NAMALWA (cell line): Measurements from ENCODE around the gene KLHL9.
A peak's percentile ranks its signal among the peaks of the same experiment; 100 is the strongest.

ENCODE experiments used
- DNase-seq: peaks from one replicate; pipeline ENCODE4 v3.0.0-alpha.2; 2015; ENCODE audit warnings: low spot score

Gene KLHL9

GRCh38 chr9:21317956-21318923, 17.0 kb downstream of the KLHL9 start:
- DNase-seq = peak; percentile 58

- DNase-seq = no peak
Observed at GRCh38 chr9:21316860-21317259, 18.3 kb downstream of the KLHL9 start.

GRCh38 chr9:21316032-21316842, 19.0 kb downstream of the KLHL9 start:
- DNase-seq = no peak

- DNase-seq = no peak
Observed at GRCh38 chr9:21314152-21314551, 21.1 kb downstream of the KLHL9 start.

GRCh38 chr9:21311889-21312288, 23.3 kb downstream of the KLHL9 start:
- DNase-seq = no peak

- no peak for DNase-seq
Observed at GRCh38 chr9:21305213-21305612, 30.0 kb downstream of the KLHL9 start, which contains the start of gene IFNA5. Gene IFNA5, minus strand, starts transcription at chr9:21305313. Its CDS starts 57 bp downstream, at chr9:21305256.

GRCh38 chr9:21295992-21296391, 39.2 kb downstream of the KLHL9 start:
- no peak for DNase-seq

- DNase-seq = no peak
Observed at GRCh38 chr9:21294904-21295538, 40.2 kb downstream of the KLHL9 start.

- DNase-seq = no peak
Observed at GRCh38 chr9:21294364-21294774, 40.8 kb downstream of the KLHL9 start.

- DNase-seq = no peak
Observed at GRCh38 chr9:21289848-21290247, 45.4 kb downstream of the KLHL9 start.

- DNase-seq = no peak
Observed at GRCh38 chr9:21287280-21287679, 47.9 kb downstream of the KLHL9 start.

GRCh38 chr9:21286659-21287058, 48.5 kb downstream of the KLHL9 start:
- DNase-seq = no peak

- no peak for DNase-seq
Observed at GRCh38 chr9:21286099-21286498, 49.1 kb downstream of the KLHL9 start.

- no peak for DNase-seq
Observed at GRCh38 chr9:21281275-21281674, 53.9 kb downstream of the KLHL9 start.
